Esophagus muscularis mucosa (tissue), 4 donors: Measurements from ENCODE around the gene PEAR1. TPM values are rescaled to one million over a fixed set of nuclear protein-coding genes. Genes with fewer than 3 reads are reported as not detected.

ENCODE experiments used
- DNase-seq: peaks from one replicate; pipeline ENCODE4 v3.0.0-alpha.2; 2017; ENCODE audit errors: extremely low spot score
- H3K27ac ChIP-seq, 4 donors: fragments of 200-600 bp; sonication (generic); replicated peaks in 1 of 4; 1 replicate in 3 of 4; 2 replicates in 1 of 4; pipeline ENCODE4 v1.5.1; 2016 to 2019; ENCODE audit warnings: mild to moderate bottlenecking in 1 of 4
- H3K27me3 ChIP-seq, 4 donors: fragments of 200-600 bp; sonication (generic); one replicate each; pipeline versions ENCODE4 v1.5.1 to v1.6.0; 2016 to 2019
- H3K36me3 ChIP-seq, 4 donors: fragments of 200-600 bp; sonication (generic); one replicate each; pipeline ENCODE4 v1.5.1; 2016 to 2019
- H3K4me1 ChIP-seq, 4 donors: fragments of 200-600 bp; sonication (generic); one replicate each; pipeline ENCODE4 v1.5.1; 2016 to 2019
- H3K4me3 ChIP-seq, 4 donors: fragments of 200-600 bp; sonication (generic); 1 replicate in 2 of 4; 2 replicates in 2 of 4; pipeline ENCODE4 v1.5.1; 2016 to 2019; ENCODE audit warnings: mild to moderate bottlenecking in 4 of 4, moderate library complexity in 1 of 4
- H3K9me3 ChIP-seq, 4 donors: fragments of 200-600 bp; sonication (generic); 1 replicate in 3 of 4; 2 replicates in 1 of 4; pipeline ENCODE4 v1.5.1; 2016 to 2019
- EP300 ChIP-seq: sonication (generic); formaldehyde crosslinking; IDR thresholded peaks from one replicate; pipeline ENCODE4 v1.6.1; 2017; ENCODE audit warnings: antibody characterized with exemption
- POLR2A ChIP-seq: fragments of 450-650 bp; IDR thresholded peaks from one replicate; pipeline ENCODE4 v1.6.1; 2017; ENCODE audit warnings: antibody characterized with exemption, moderate library complexity, mild to moderate bottlenecking, low read depth
- POLR2AphosphoS5 ChIP-seq, 2 donors: sonication (generic); formaldehyde crosslinking; IDR thresholded peaks; one replicate each; pipeline ENCODE4 v1.6.1; 2017; ENCODE audit warnings: antibody characterized with exemption in 2 of 2
- WGBS: methylation state at CpG from one replicate; pipeline ENCODE4 v1.1.5; 2018; 5-methylcytosine and 5-hydroxymethylcytosine counted together
- intact Hi-C: fragments of 100-400 bp; cut with DNase I; formaldehyde crosslinking; loops from one replicate; pipeline ENCODE4 v1.15.1; 2023
- total RNA-seq, 4 donors: library from RNA; depleted of rRNA; stranded (reverse); fragments of >200 nt; gene quantifications; one replicate each; pipeline versions ENCODE4 v1.1.0 to v1.2.1, GENCODE V29; 2016
- TF ChIP-seq, protein P1 (sequence below), 3 experiments: fragments of 200-600 bp in 2 of 3; fragments of 450-650 bp in 1 of 3; sonication (generic) in 2 of 3; IDR thresholded peaks; one replicate each; pipeline ENCODE4 v1.5.1; 2017 to 2019; ENCODE audit warnings: antibody characterized with exemption in 3 of 3, mild to moderate bottlenecking in 2 of 3, moderate library complexity in 1 of 3

PEAR1 gene
- total RNA-seq, 4 donors from 2014 or later, result 6.1 to 13.6 (median 10.9) TPM

DNA sequence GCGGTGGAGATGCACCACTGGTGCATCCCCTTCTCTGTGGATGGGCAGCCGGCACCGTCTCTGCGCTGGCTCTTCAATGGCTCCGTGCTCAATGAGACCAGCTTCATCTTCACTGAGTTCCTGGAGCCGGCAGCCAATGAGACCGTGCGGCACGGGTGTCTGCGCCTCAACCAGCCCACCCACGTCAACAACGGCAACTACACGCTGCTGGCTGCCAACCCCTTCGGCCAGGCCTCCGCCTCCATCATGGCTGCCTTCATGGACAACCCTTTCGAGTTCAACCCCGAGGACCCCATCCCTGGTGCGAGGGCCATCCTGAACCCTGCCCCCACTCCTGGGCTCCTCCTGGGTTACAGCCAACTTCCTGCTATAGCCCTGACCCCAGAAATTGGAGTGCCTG is 19.9 kb upstream of the PEAR1 start:
- TF ChIP-seq POLR2A (no peak), POLR2AphosphoS5 (IDR thresholded peaks at IDR 0.05) (no peak), EP300 (no peak)
- TF ChIP-seq, protein P1, sequence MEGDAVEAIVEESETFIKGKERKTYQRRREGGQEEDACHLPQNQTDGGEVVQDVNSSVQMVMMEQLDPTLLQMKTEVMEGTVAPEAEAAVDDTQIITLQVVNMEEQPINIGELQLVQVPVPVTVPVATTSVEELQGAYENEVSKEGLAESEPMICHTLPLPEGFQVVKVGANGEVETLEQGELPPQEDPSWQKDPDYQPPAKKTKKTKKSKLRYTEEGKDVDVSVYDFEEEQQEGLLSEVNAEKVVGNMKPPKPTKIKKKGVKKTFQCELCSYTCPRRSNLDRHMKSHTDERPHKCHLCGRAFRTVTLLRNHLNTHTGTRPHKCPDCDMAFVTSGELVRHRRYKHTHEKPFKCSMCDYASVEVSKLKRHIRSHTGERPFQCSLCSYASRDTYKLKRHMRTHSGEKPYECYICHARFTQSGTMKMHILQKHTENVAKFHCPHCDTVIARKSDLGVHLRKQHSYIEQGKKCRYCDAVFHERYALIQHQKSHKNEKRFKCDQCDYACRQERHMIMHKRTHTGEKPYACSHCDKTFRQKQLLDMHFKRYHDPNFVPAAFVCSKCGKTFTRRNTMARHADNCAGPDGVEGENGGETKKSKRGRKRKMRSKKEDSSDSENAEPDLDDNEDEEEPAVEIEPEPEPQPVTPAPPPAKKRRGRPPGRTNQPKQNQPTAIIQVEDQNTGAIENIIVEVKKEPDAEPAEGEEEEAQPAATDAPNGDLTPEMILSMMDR (IDR thresholded peaks at IDR 0.05), result no peak
- H3K4me1 ChIP-seq, result no peaks in the 10 kb centered on the region
- no peak overlapping the region for H3K4me3 ChIP-seq
- H3K9me3 ChIP-seq, result no peaks in the 10 kb centered on the region
- WGBS, result 83% methylated on average over 12 of the region's 18 CpGs
- H3K36me3 ChIP-seq, result no peaks in the 10 kb centered on the region
- no peak for DNase-seq
- intact Hi-C loops, result no loop called here
- no peak overlapping the region for H3K27ac ChIP-seq
- peaks cover 0 to 28% (median 0%) of the 10 kb centered on the region in 4 donors for H3K27me3 ChIP-seq

DNA sequence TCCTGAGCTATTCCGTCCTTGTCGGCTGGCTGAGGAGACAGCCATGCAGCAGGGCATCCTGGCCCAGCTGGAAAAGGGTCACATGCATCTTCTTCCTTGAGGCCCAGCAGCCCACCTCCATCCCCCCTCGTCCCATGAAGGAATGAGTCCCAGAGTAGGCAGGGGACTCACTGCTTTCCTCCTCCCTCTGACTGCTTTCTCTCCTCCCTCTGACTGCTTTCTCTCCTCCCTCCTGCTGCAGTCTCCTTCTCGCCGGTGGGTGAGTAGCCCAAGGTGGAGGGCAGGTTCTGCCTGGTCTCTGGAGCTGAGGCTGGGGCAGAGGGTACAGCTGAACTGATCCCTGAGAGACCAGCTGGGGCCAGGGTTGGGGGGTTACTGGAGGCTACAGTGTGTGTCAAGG is 19.4 kb upstream of the PEAR1 start:
- WGBS, result 88% methylated on average over 5 of the region's 5 CpGs
- Histone ChIP-seq H3K27ac (no peak overlapping the region), H3K4me1 (no peaks in the 10 kb centered on the region), H3K27me3 (peaks cover 0 to 32% (median 0%) of the 10 kb centered on the region in 4 donors), H3K36me3 (no peaks in the 10 kb centered on the region), H3K4me3 (no peak overlapping the region), H3K9me3 (no peaks in the 10 kb centered on the region)
- intact Hi-C loops, result no loop called here
- no peak for DNase-seq
- TF ChIP-seq EP300 (no peak), POLR2A (no peak), POLR2AphosphoS5 (IDR thresholded peaks at IDR 0.05) (no peak)
- TF ChIP-seq, protein P1 (IDR thresholded peaks at IDR 0.05), result no peak

DNA sequence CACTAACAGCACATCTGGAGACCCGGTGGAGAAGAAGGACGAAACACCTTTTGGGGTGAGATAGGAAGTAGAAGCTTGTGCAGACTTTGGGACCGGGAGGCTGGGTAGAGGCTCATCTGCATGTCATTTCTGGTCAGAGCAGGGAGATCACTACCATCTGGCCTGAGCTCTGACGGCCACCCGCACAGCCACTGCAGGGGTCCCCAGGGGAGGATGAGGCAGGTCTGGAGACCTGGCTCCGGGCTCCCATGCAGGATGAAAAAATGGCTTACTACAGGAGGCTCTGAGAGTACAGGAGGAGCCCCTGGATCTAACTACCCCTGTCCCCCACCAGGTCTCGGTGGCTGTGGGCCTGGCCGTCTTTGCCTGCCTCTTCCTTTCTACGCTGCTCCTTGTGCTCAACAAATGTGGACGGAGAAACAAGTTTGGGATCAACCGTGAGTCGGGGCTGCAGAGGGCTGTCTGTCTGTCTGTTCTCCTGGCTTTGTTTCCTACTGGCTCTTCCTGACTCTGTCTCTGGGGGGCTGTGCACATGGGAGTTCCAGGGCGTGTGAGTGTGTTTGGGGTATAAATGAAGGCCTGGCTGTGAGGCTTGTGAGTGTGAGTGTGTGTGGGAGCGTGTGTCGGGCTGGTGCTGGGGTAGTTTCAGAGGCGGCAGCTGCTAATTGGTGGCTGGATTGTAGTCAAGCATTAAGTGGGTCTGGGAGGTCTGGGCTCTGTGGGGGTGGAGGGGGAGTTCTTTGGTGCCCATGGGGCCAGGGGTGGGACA is 18.8 kb upstream of the PEAR1 start:
- Histone ChIP-seq H3K27ac (no peak overlapping the region), H3K4me1 (no peaks in the 10 kb centered on the region), H3K9me3 (no peaks in the 10 kb centered on the region), H3K4me3 (no peak overlapping the region), H3K27me3 (peaks cover 0 to 34% (median 0%) of the 10 kb centered on the region in 4 donors), H3K36me3 (no peaks in the 10 kb centered on the region)
- no peak for DNase-seq
- intact Hi-C loops, result no loop called here
- TF ChIP-seq EP300 (no peak), POLR2A (no peak), POLR2AphosphoS5 (IDR thresholded peaks at IDR 0.05) (no peak)
- TF ChIP-seq, protein P1 (IDR thresholded peaks at IDR 0.05), result no peak
- 86% methylated on average over 16 of the region's 16 CpGs for WGBS

DNA sequence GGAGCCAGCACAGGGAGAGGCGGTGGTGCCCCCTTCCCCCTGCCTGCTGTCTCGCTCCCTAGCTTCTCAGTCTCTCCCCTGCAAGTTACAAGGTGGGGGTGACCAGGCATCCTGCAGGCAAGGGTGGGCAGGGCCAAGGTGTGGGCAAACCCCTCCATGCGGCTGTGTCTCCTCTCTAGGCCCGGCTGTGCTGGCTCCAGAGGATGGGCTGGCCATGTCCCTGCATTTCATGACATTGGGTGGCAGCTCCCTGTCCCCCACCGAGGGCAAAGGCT is 18.2 kb upstream of the PEAR1 start:
- no peak for DNase-seq
- Histone ChIP-seq H3K27ac (no peak overlapping the region), H3K4me1 (no peaks in the 10 kb centered on the region), H3K9me3 (no peaks in the 10 kb centered on the region), H3K4me3 (no peak overlapping the region), H3K36me3 (no peaks in the 10 kb centered on the region), H3K27me3 (peaks cover 0 to 39% (median 0%) of the 10 kb centered on the region in 4 donors)
- intact Hi-C loops, result no loop called here
- TF ChIP-seq EP300, result no peak
- TF ChIP-seq, protein P1 (IDR thresholded peaks at IDR 0.05), result no peak
- TF ChIP-seq POLR2A, result no peak
- no peak for TF ChIP-seq POLR2AphosphoS5 (IDR thresholded peaks at IDR 0.05)
- 86% methylated on average over 5 of the region's 5 CpGs for WGBS

DNA sequence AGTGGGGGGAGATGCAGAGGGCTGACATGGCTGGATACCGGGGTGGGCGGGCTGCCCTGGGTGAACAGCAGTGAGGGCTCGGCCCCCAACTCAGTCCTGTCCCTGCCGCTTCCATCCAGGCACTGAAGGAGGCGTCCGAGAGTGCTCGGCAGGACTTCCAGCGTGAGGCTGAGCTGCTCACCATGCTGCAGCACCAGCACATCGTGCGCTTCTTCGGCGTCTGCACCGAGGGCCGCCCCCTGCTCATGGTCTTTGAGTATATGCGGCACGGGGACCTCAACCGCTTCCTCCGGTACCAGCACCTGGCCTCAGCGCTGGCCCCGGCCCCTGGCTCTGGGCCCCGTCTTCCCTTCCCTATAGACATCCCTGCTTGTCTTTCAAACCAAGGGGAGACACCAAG is 17.2 kb upstream of the PEAR1 start:
- peaks cover 0 to 49% (median 0%) of the 10 kb centered on the region in 4 donors for H3K27me3 ChIP-seq
- 51% methylated on average over 15 of the region's 21 CpGs for WGBS
- H3K4me3 ChIP-seq, result no peak overlapping the region
- no peaks in the 10 kb centered on the region for H3K36me3 ChIP-seq
- no peaks in the 10 kb centered on the region for H3K4me1 ChIP-seq
- no peak overlapping the region for H3K27ac ChIP-seq
- intact Hi-C loops, result no loop called here
- TF ChIP-seq EP300, result no peak
- no peak for TF ChIP-seq POLR2AphosphoS5 (IDR thresholded peaks at IDR 0.05)
- no peak for TF ChIP-seq POLR2A
- TF ChIP-seq, protein P1 (IDR thresholded peaks at IDR 0.05), result no peak
- H3K9me3 ChIP-seq, result no peaks in the 10 kb centered on the region
- no peak for DNase-seq
